Skeletal muscle tissue (tissue), 4 donors: Measurements from ENCODE around the gene FER. TPM values are rescaled to one million over a fixed set of nuclear protein-coding genes. Genes with fewer than 3 reads are reported as not detected.
"Not testable (repeated sequence)": the region's sequence is repeated elsewhere in the genome, so short reads cannot be mapped to it uniquely, and the experiment has no call there.

ENCODE experiments used
- H3K27ac ChIP-seq: one replicate; pipeline ENCODE4 v1.7.0; 2013; ENCODE audit warnings: mild to moderate bottlenecking, low read depth, low read length, inconsistent platforms
- H3K27me3 ChIP-seq, 3 donors: one replicate each; pipeline ENCODE4 v1.7.0; 2013; ENCODE audit warnings: low read length in 3 of 3; ENCODE audit not compliant: control insufficient read depth in 3 of 3, insufficient read depth in 3 of 3
- H3K36me3 ChIP-seq, 3 donors: one replicate each; pipeline ENCODE4 v1.7.0; 2013; ENCODE audit warnings: low read length in 3 of 3; ENCODE audit not compliant: control insufficient read depth in 3 of 3, insufficient read depth in 3 of 3
- H3K4me1 ChIP-seq, 3 donors: one replicate each; pipeline ENCODE4 v1.7.0; 2013; ENCODE audit warnings: low read length in 3 of 3, mild to moderate bottlenecking in 3 of 3; ENCODE audit not compliant: control insufficient read depth in 3 of 3, insufficient read depth in 3 of 3
- H3K4me3 ChIP-seq, 3 donors: one replicate each; pipeline ENCODE4 v1.7.0; 2013; ENCODE audit warnings: low read length in 3 of 3
- H3K9ac ChIP-seq, 3 donors: one replicate each; pipeline ENCODE4 v1.7.0; 2013; ENCODE audit warnings: low read length in 3 of 3, mild to moderate bottlenecking in 3 of 3, moderate library complexity in 2 of 3, low read depth in 1 of 3
- H3K9me3 ChIP-seq, 3 donors: one replicate each; pipeline ENCODE4 v1.7.0; 2013; ENCODE audit warnings: low read length in 3 of 3; ENCODE audit not compliant: control insufficient read depth in 3 of 3
- total RNA-seq: library from RNA; depleted of rRNA; stranded (reverse); fragments of >200 nt; gene quantifications from one replicate; pipeline ENCODE4 v1.2.3, GENCODE V29; 2014
- donor health status: Osteomylitis.

The FER gene
- total RNA-seq, 1 donor from 2014 or later, result 19.8 TPM

GRCh38 chr5:109168151-109168550 is 420.5 kb downstream of the FER start:
- no peaks in the 10 kb centered on the region for H3K9me3 ChIP-seq
- no peaks in the 10 kb centered on the region for H3K4me1 ChIP-seq
- H3K27ac ChIP-seq, result no peak overlapping the region
- H3K27me3 ChIP-seq, result no peaks in the 10 kb centered on the region
- H3K4me3 ChIP-seq, result no peak overlapping the region
- no peaks in the 10 kb centered on the region for H3K36me3 ChIP-seq
- H3K9ac ChIP-seq, result no peak overlapping the region

- H3K9me3 ChIP-seq, result no peaks in the 10 kb centered on the region
Measured at GRCh38 chr5:109170629-109171350, 423.1 kb downstream of the FER start.

GRCh38 chr5:109171437-109172073 is 423.9 kb downstream of the FER start:
- H3K27me3 ChIP-seq, H3K27ac ChIP-seq, H3K4me1 ChIP-seq, H3K4me3 ChIP-seq, H3K36me3 ChIP-seq, H3K9me3 ChIP-seq, H3K9ac ChIP-seq: not testable (repeated sequence)

More at GRCh38 chr5:109170629-109171350, 423.1 kb downstream of the FER start:
- no peak overlapping the region for H3K27ac ChIP-seq
- no peak overlapping the region for H3K9ac ChIP-seq
- no peaks in the 10 kb centered on the region for H3K27me3 ChIP-seq
- H3K4me1 ChIP-seq, result no peaks in the 10 kb centered on the region
- H3K4me3 ChIP-seq, result no peak overlapping the region
- no peaks in the 10 kb centered on the region for H3K36me3 ChIP-seq

GRCh38 chr5:109173036-109173794 is 425.5 kb downstream of the FER start:
- H3K9me3 ChIP-seq, result no peaks in the 10 kb centered on the region
- no peaks in the 10 kb centered on the region for H3K36me3 ChIP-seq
- no peak overlapping the region for H3K27ac ChIP-seq
- no peak overlapping the region for H3K4me3 ChIP-seq
- H3K9ac ChIP-seq, result no peak overlapping the region
- no peaks in the 10 kb centered on the region for H3K27me3 ChIP-seq
- H3K4me1 ChIP-seq, result peaks cover 0 to 4% (median 0%) of the 10 kb centered on the region in 3 donors

GRCh38 chr5:109177227-109177626 is 429.5 kb downstream of the FER start:
- no peak overlapping the region for H3K27ac ChIP-seq
- H3K4me1 ChIP-seq, result peaks cover 0 to 4% (median 0%) of the 10 kb centered on the region in 3 donors
- no peak overlapping the region for H3K9ac ChIP-seq
- H3K9me3 ChIP-seq, result no peaks in the 10 kb centered on the region
- H3K27me3 ChIP-seq, result no peaks in the 10 kb centered on the region
- H3K4me3 ChIP-seq, result no peak overlapping the region
- peaks cover 0 to 2% (median 0%) of the 10 kb centered on the region in 3 donors for H3K36me3 ChIP-seq

GRCh38 chr5:109177782-109178181 is 430.1 kb downstream of the FER start:
- H3K4me3 ChIP-seq, result no peak overlapping the region
- no peaks in the 10 kb centered on the region for H3K27me3 ChIP-seq
- peaks cover 0 to 2% (median 0%) of the 10 kb centered on the region in 3 donors for H3K36me3 ChIP-seq
- H3K4me1 ChIP-seq, result peaks cover 0 to 4% (median 0%) of the 10 kb centered on the region in 3 donors
- H3K27ac ChIP-seq, result no peak overlapping the region
- no peak overlapping the region for H3K9ac ChIP-seq
- no peaks in the 10 kb centered on the region for H3K9me3 ChIP-seq

- peaks cover 0 to 4% (median 0%) of the 10 kb centered on the region in 3 donors for H3K4me1 ChIP-seq
- H3K27me3 ChIP-seq, result no peaks in the 10 kb centered on the region
- no peak overlapping the region for H3K4me3 ChIP-seq
- no peaks in the 10 kb centered on the region for H3K9me3 ChIP-seq
- no peak overlapping the region for H3K9ac ChIP-seq
- peaks cover 0 to 2% (median under 1%) of the 10 kb centered on the region in 3 donors for H3K36me3 ChIP-seq
- H3K27ac ChIP-seq, result no peak overlapping the region
Measured at GRCh38 chr5:109180668-109181067, 433.0 kb downstream of the FER start.

- Histone ChIP-seq H3K4me1 (no peaks in the 10 kb centered on the region), H3K9me3 (no peaks in the 10 kb centered on the region), H3K9ac (no peak overlapping the region), H3K4me3 (no peak overlapping the region), H3K27me3 (no peaks in the 10 kb centered on the region), H3K27ac (no peak overlapping the region), H3K36me3 (peaks cover 0 to 11% (median 10%) of the 10 kb centered on the region in 3 donors)
Measured at GRCh38 chr5:109186759-109187158, 439.1 kb downstream of the FER start.

- Histone ChIP-seq H3K36me3 (peaks cover 0 to 8% (median 4%) of the 10 kb centered on the region in 3 donors), H3K4me1 (no peaks in the 10 kb centered on the region), H3K27me3 (no peaks in the 10 kb centered on the region), H3K27ac (no peak overlapping the region), H3K9ac (no peak overlapping the region), H3K4me3 (no peak overlapping the region), H3K9me3 (no peaks in the 10 kb centered on the region)
Measured at GRCh38 chr5:109191153-109191558, 443.5 kb downstream of the FER start.

GRCh38 chr5:109192027-109192426 is 444.3 kb downstream of the FER start:
- Histone ChIP-seq H3K4me3 (no peak overlapping the region), H3K27ac (no peak overlapping the region), H3K9me3 (no peaks in the 10 kb centered on the region), H3K9ac (no peak overlapping the region), H3K27me3 (no peaks in the 10 kb centered on the region), H3K36me3 (peaks cover 0 to 7% (median 0%) of the 10 kb centered on the region in 3 donors), H3K4me1 (no peaks in the 10 kb centered on the region)
